Liver (tissue), 3 donors: ENCODE data around the gene TCHHL1.

ENCODE experiments used
- CTCF ChIP-seq: fragments of 150-350 bp; IDR thresholded peaks from 2 replicates; pipeline ENCODE4 v1.5.1; 2017; ENCODE audit warnings: improper control_type of control experiment, low read depth, low read length; ENCODE audit not compliant: missing input control
- JUND ChIP-seq, 2 donors: IDR thresholded peaks; 2 replicates each; pipeline ENCODE4 v1.6.1; 2016; ENCODE audit warnings: antibody characterized with exemption in 2 of 2
- TAF1 ChIP-seq: conservative IDR thresholded peaks from 2 replicates; pipeline ENCODE4 v1.6.1; 2016; ENCODE audit warnings: antibody characterized with exemption, mild to moderate bottlenecking
- donor health status: healthy.
- donor health status: healthy.

GRCh38 chr1:152061952-152062351 is 26.9 kb downstream of the TCHHL1 start:
- no peak for TF ChIP-seq CTCF
- no peak for TF ChIP-seq JUND (IDR thresholded peaks at IDR 0.05)
- no peak for TF ChIP-seq TAF1
